PC-9 (cell line): ENCODE results near the gene CAVIN3.

Source experiments
- EZH2 ChIP-seq: fragments of 200-600 bp; sonication (generic); IDR thresholded peaks from 2 replicates; pipeline ENCODE4 v1.8.0; 2017; ENCODE audit warnings: antibody characterized with exemption, low read depth
- TF ChIP-seq, protein P1 (sequence below): fragments of 200-600 bp; sonication (generic); conservative IDR thresholded peaks from 2 replicates; pipeline ENCODE4 v1.6.1; 2017; ENCODE audit warnings: mixed run types, antibody characterized with exemption, mild to moderate bottlenecking, moderate library complexity

DNA sequence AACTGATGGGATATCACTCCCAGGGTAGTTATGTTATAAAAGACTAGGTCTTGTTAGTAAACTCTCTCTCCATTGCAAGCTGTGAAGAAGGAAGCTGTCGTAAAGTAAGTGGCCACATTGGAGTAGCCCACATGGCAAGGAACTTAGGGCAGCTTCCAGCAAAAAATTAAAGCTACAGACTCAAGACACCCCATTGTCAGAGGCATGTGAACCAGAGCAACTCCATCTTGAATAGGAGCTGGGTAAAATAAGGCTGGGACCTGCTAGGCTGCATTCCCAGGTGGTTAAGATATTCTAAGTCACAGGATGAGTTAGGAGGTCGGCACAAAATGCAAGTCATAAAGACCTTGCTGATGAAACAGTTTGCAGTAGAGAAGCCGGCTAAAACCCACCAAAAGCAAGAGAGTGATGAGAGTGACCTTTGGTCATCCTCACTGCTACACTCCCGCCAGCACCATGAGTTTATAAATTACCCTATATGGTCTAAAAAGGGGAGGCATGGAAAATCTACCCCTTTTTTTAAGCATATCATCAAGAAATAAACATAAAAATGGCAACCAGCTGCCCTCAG, 36.8 kb downstream of the CAVIN3 start:
- TF ChIP-seq, protein P1, sequence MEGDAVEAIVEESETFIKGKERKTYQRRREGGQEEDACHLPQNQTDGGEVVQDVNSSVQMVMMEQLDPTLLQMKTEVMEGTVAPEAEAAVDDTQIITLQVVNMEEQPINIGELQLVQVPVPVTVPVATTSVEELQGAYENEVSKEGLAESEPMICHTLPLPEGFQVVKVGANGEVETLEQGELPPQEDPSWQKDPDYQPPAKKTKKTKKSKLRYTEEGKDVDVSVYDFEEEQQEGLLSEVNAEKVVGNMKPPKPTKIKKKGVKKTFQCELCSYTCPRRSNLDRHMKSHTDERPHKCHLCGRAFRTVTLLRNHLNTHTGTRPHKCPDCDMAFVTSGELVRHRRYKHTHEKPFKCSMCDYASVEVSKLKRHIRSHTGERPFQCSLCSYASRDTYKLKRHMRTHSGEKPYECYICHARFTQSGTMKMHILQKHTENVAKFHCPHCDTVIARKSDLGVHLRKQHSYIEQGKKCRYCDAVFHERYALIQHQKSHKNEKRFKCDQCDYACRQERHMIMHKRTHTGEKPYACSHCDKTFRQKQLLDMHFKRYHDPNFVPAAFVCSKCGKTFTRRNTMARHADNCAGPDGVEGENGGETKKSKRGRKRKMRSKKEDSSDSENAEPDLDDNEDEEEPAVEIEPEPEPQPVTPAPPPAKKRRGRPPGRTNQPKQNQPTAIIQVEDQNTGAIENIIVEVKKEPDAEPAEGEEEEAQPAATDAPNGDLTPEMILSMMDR = no peak
- no peak for TF ChIP-seq EZH2
